Measurements from ENCODE around the gene C3orf20.
A peak's percentile ranks its signal among the peaks of the same experiment; 100 is the strongest.
"Not testable (repeated sequence)": the region's sequence is repeated elsewhere in the genome, so short reads cannot be mapped to it uniquely, and the experiment has no call there.

Gene C3orf20

GRCh38 chr3:14804835-14805780 lies 130.2 kb downstream of the C3orf20 start:
- ATAC-seq (no peak), DNase-seq (no peak)
- H3K36me3 Mint-ChIP-seq (ENCODE audit: low read depth), result no peaks in the 10 kb centered on the region
- peaks cover 28% of the 10 kb centered on the region for H3K27me3 Mint-ChIP-seq
- no peaks in the 10 kb centered on the region for H3K9me3 Mint-ChIP-seq
- peak overlapping the region; percentile 8 for H3K27ac Mint-ChIP-seq
- H3K4me1 Mint-ChIP-seq, result peaks cover 18% of the 10 kb centered on the region
- H3K4me3 Mint-ChIP-seq, result no peak overlapping the region

- DNase-seq (no peak), ATAC-seq (no peak)
- Mint-ChIP-seq H3K27me3 (peaks cover 31% of the 10 kb centered on the region), H3K9me3 (no peaks in the 10 kb centered on the region), H3K4me3 (no peak overlapping the region), H3K27ac (no peak overlapping the region), H3K4me1 (peaks cover 19% of the 10 kb centered on the region), H3K36me3 (ENCODE audit: low read depth) (no peaks in the 10 kb centered on the region)
Measured at GRCh38 chr3:14805961-14806537, 131.1 kb downstream of the C3orf20 start.

- Mint-ChIP-seq H3K4me3 (no peak overlapping the region), H3K27me3 (peaks cover 38% of the 10 kb centered on the region), H3K27ac (no peak overlapping the region), H3K36me3 (ENCODE audit: low read depth) (no peaks in the 10 kb centered on the region), H3K4me1 (peaks cover 22% of the 10 kb centered on the region), H3K9me3 (no peaks in the 10 kb centered on the region)
- DNase-seq (peak; percentile 19), ATAC-seq (peak; percentile 54)
Measured at GRCh38 chr3:14806641-14807263, 131.8 kb downstream of the C3orf20 start.

- Mint-ChIP-seq H3K9me3 (no peaks in the 10 kb centered on the region), H3K27ac (no peak overlapping the region)
- ATAC-seq, result no peak
Measured at GRCh38 chr3:14808025-14808424, 133.1 kb downstream of the C3orf20 start.

GRCh38 chr3:14808502-14809266 lies 133.7 kb downstream of the C3orf20 start:
- DNase-seq, result no peak
- peaks cover 19% of the 10 kb centered on the region for H3K4me1 Mint-ChIP-seq
- H3K9me3 Mint-ChIP-seq, result no peaks in the 10 kb centered on the region
- H3K36me3 Mint-ChIP-seq (ENCODE audit: low read depth), result no peaks in the 10 kb centered on the region
- H3K27ac Mint-ChIP-seq, result no peak overlapping the region
- H3K4me3 Mint-ChIP-seq, result no peak overlapping the region
- H3K27me3 Mint-ChIP-seq, result peaks cover 58% of the 10 kb centered on the region
- no peak for ATAC-seq

More at GRCh38 chr3:14808025-14808424, 133.1 kb downstream of the C3orf20 start:
- peaks cover 51% of the 10 kb centered on the region for H3K27me3 Mint-ChIP-seq
- DNase-seq, result no peak
- H3K4me1 Mint-ChIP-seq, result peaks cover 22% of the 10 kb centered on the region
- no peaks in the 10 kb centered on the region for H3K36me3 Mint-ChIP-seq (ENCODE audit: low read depth)
- no peak overlapping the region for H3K4me3 Mint-ChIP-seq

GRCh38 chr3:14809611-14810010 lies 134.7 kb downstream of the C3orf20 start:
- H3K4me3 Mint-ChIP-seq, result not testable (repeated sequence)
- H3K27me3 Mint-ChIP-seq, result peaks cover 62% of the 10 kb centered on the region

GRCh38 chr3:14810070-14810791 lies 135.3 kb downstream of the C3orf20 start:
- DNase-seq (no peak), ATAC-seq (no peak)
- no peaks in the 10 kb centered on the region for H3K36me3 Mint-ChIP-seq (ENCODE audit: low read depth)
- H3K4me1 Mint-ChIP-seq, result peaks cover 9% of the 10 kb centered on the region
- H3K4me3 Mint-ChIP-seq, result peak overlapping the region; percentile 14
- no peaks in the 10 kb centered on the region for H3K9me3 Mint-ChIP-seq
- H3K27ac Mint-ChIP-seq, result no peak overlapping the region
- peaks cover 61% of the 10 kb centered on the region for H3K27me3 Mint-ChIP-seq

More at GRCh38 chr3:14809611-14810010, 134.7 kb downstream of the C3orf20 start:
- not testable (repeated sequence) for H3K36me3 Mint-ChIP-seq (ENCODE audit: low read depth); H3K9me3 Mint-ChIP-seq; H3K27ac Mint-ChIP-seq; DNase-seq; ATAC-seq
- peaks cover 15% of the 10 kb centered on the region for H3K4me1 Mint-ChIP-seq

- Mint-ChIP-seq H3K4me1 (peaks cover 7% of the 10 kb centered on the region), H3K9me3 (no peaks in the 10 kb centered on the region), H3K27me3 (peaks cover 61% of the 10 kb centered on the region), H3K36me3 (ENCODE audit: low read depth) (no peaks in the 10 kb centered on the region), H3K4me3 (no peak overlapping the region), H3K27ac (no peak overlapping the region)
- DNase-seq, result no peak
- ATAC-seq, result no peak
Measured at GRCh38 chr3:14810801-14811661, 136.1 kb downstream of the C3orf20 start.

GRCh38 chr3:14811684-14812083 lies 136.7 kb downstream of the C3orf20 start:
- no peak for DNase-seq
- Mint-ChIP-seq H3K4me3 (no peak overlapping the region), H3K27me3 (peaks cover 62% of the 10 kb centered on the region), H3K9me3 (no peaks in the 10 kb centered on the region), H3K27ac (no peak overlapping the region), H3K36me3 (ENCODE audit: low read depth) (no peaks in the 10 kb centered on the region), H3K4me1 (peaks cover 7% of the 10 kb centered on the region)
- ATAC-seq, result no peak

GRCh38 chr3:14812196-14812790 lies 137.4 kb downstream of the C3orf20 start:
- Mint-ChIP-seq H3K9me3 (no peaks in the 10 kb centered on the region), H3K27me3 (peaks cover 59% of the 10 kb centered on the region), H3K36me3 (ENCODE audit: low read depth) (no peaks in the 10 kb centered on the region), H3K4me3 (no peak overlapping the region), H3K27ac (no peak overlapping the region), H3K4me1 (peaks cover 3% of the 10 kb centered on the region)
- DNase-seq (no peak), ATAC-seq (no peak)

GRCh38 chr3:14814411-14814871 lies 139.5 kb downstream of the C3orf20 start:
- no peak for DNase-seq
- Mint-ChIP-seq H3K27ac (no peak overlapping the region), H3K9me3 (no peaks in the 10 kb centered on the region), H3K36me3 (ENCODE audit: low read depth) (no peaks in the 10 kb centered on the region), H3K4me1 (peaks cover 3% of the 10 kb centered on the region), H3K27me3 (peaks cover 52% of the 10 kb centered on the region), H3K4me3 (no peak overlapping the region)
- ATAC-seq, result no peak

GRCh38 chr3:14816359-14816758 lies 141.4 kb downstream of the C3orf20 start:
- H3K4me3 Mint-ChIP-seq, result no peak overlapping the region
- no peak for DNase-seq
- H3K9me3 Mint-ChIP-seq, result no peaks in the 10 kb centered on the region
- no peak overlapping the region for H3K27ac Mint-ChIP-seq
- H3K4me1 Mint-ChIP-seq, result no peaks in the 10 kb centered on the region
- ATAC-seq, result no peak
- no peaks in the 10 kb centered on the region for H3K36me3 Mint-ChIP-seq (ENCODE audit: low read depth)
- peaks cover 38% of the 10 kb centered on the region for H3K27me3 Mint-ChIP-seq
